Measurements from ENCODE around the gene KCNMA1.

Gene KCNMA1

GRCh38 chr10:77532068-77532467 is 105.5 kb downstream of the KCNMA1 start:
- H3K9ac ChIP-seq: no peak overlapping the region
- H3K27ac ChIP-seq: no peak overlapping the region
- H3K4me2 ChIP-seq (ENCODE audit: low read length): no peak overlapping the region
- H3K27me3 ChIP-seq (ENCODE audit: control insufficient read depth, insufficient read depth, low read length): no peaks in the 10 kb centered on the region
- no peak overlapping the region for H3K4me3 ChIP-seq (ENCODE audit: low read depth, low read length)
- TF ChIP-seq CTCF (IDR thresholded peaks at IDR 0.05): no peak
- peaks cover 2% of the 10 kb centered on the region for H3K4me1 ChIP-seq
- no peak overlapping the region for H2AFZ ChIP-seq
- no peaks in the 10 kb centered on the region for H3K9me3 ChIP-seq (ENCODE audit: control insufficient read depth, low read length)
- no peaks in the 10 kb centered on the region for H3K79me2 ChIP-seq
- no peaks in the 10 kb centered on the region for H3K36me3 ChIP-seq (ENCODE audit: control insufficient read depth, insufficient read depth, low read length)

- no peak overlapping the region for H3K4me2 ChIP-seq (ENCODE audit: low read length)
- H3K9me3 ChIP-seq (ENCODE audit: control insufficient read depth, low read length): no peaks in the 10 kb centered on the region
- H3K79me2 ChIP-seq: no peaks in the 10 kb centered on the region
- no peaks in the 10 kb centered on the region for H3K27me3 ChIP-seq (ENCODE audit: control insufficient read depth, insufficient read depth, low read length)
- peaks cover 2% of the 10 kb centered on the region for H3K4me1 ChIP-seq
- H3K9ac ChIP-seq: no peak overlapping the region
- H3K27ac ChIP-seq: no peak overlapping the region
- TF ChIP-seq CTCF (IDR thresholded peaks at IDR 0.05): no peak
- H3K4me3 ChIP-seq (ENCODE audit: low read depth, low read length): no peak overlapping the region
- H3K36me3 ChIP-seq (ENCODE audit: control insufficient read depth, insufficient read depth, low read length): no peaks in the 10 kb centered on the region
- no peak overlapping the region for H2AFZ ChIP-seq
Observed at GRCh38 chr10:77531441-77532001, 106.1 kb downstream of the KCNMA1 start.

GRCh38 chr10:77530011-77530410 is 107.6 kb downstream of the KCNMA1 start:
- Histone ChIP-seq H3K27ac (no peak overlapping the region), H3K4me3 (ENCODE audit: low read depth, low read length) (no peak overlapping the region), H3K4me2 (ENCODE audit: low read length) (no peak overlapping the region), H3K79me2 (no peaks in the 10 kb centered on the region), H3K9me3 (ENCODE audit: control insufficient read depth, low read length) (no peaks in the 10 kb centered on the region), H3K4me1 (peaks cover 2% of the 10 kb centered on the region), H2AFZ (no peak overlapping the region), H3K9ac (no peak overlapping the region), H3K36me3 (ENCODE audit: control insufficient read depth, insufficient read depth, low read length) (no peaks in the 10 kb centered on the region), H3K27me3 (ENCODE audit: control insufficient read depth, insufficient read depth, low read length) (no peaks in the 10 kb centered on the region)
- no peak for TF ChIP-seq CTCF (IDR thresholded peaks at IDR 0.05)

GRCh38 chr10:77529050-77529576 is 108.5 kb downstream of the KCNMA1 start:
- Histone ChIP-seq H3K27ac (no peak overlapping the region), H3K79me2 (no peaks in the 10 kb centered on the region), H2AFZ (no peak overlapping the region), H3K4me2 (ENCODE audit: low read length) (no peak overlapping the region), H3K4me3 (ENCODE audit: low read depth, low read length) (no peak overlapping the region), H3K4me1 (peaks cover 2% of the 10 kb centered on the region), H3K9me3 (ENCODE audit: control insufficient read depth, low read length) (no peaks in the 10 kb centered on the region), H3K27me3 (ENCODE audit: control insufficient read depth, insufficient read depth, low read length) (no peaks in the 10 kb centered on the region), H3K9ac (no peak overlapping the region), H3K36me3 (ENCODE audit: control insufficient read depth, insufficient read depth, low read length) (no peaks in the 10 kb centered on the region)
- TF ChIP-seq CTCF (IDR thresholded peaks at IDR 0.05): no peak

GRCh38 chr10:77527839-77528238 is 109.8 kb downstream of the KCNMA1 start:
- no peak overlapping the region for H3K4me3 ChIP-seq (ENCODE audit: low read depth, low read length)
- H3K9ac ChIP-seq: no peak overlapping the region
- TF ChIP-seq CTCF (IDR thresholded peaks at IDR 0.05): no peak
- H3K27me3 ChIP-seq (ENCODE audit: control insufficient read depth, insufficient read depth, low read length): no peaks in the 10 kb centered on the region
- H3K27ac ChIP-seq: no peak overlapping the region
- H3K9me3 ChIP-seq (ENCODE audit: control insufficient read depth, low read length): no peaks in the 10 kb centered on the region
- no peaks in the 10 kb centered on the region for H3K36me3 ChIP-seq (ENCODE audit: control insufficient read depth, insufficient read depth, low read length)
- peaks cover 2% of the 10 kb centered on the region for H3K4me1 ChIP-seq
- H3K79me2 ChIP-seq: no peaks in the 10 kb centered on the region
- no peak overlapping the region for H2AFZ ChIP-seq
- no peak overlapping the region for H3K4me2 ChIP-seq (ENCODE audit: low read length)

Measured in parathyroid adenoma (tissue), 2 donors.